K562 (cell line): ENCODE data around the gene CYB5D1. TPM values are rescaled to one million over a fixed set of nuclear protein-coding genes. Genes with fewer than 3 reads are reported as not detected.
A peak's percentile ranks its signal among the peaks of the same experiment; 100 is the strongest.

ENCODE experiments used
- ATAC-seq: fragments of 200-7000 bp; cut with Tn5 transposase; 3 replicates; pipeline ENCODE4 v1.9.1; 2020; ENCODE audit warnings: moderate library complexity
- BruUV-seq: library from RNA; stranded (reverse); fragments of 400-500 nt; replicated peaks from 2 replicates; lab custom pipeline; 2021; lab: Mats Ljungman, UMichigan
- CTCF ChIA-PET: fragments of 300-600 bp; formaldehyde crosslinking; extraction: SDS; loops from one replicate; lab custom pipeline; 2021; ENCODE audit warnings: low intra/inter-chr PET ratio; lab: Yijun Ruan, JAX
- POLR2A ChIA-PET: fragments of 300-600, 350-650 bp; sonication (Branson Sonifier 250); formaldehyde crosslinking; extraction: SDS; loops from one replicate; lab custom pipeline; 2021; ENCODE audit warnings: antibody characterized with exemption, inconsistent platforms; lab: Yijun Ruan, JAX
- DNase-seq, 4 experiments: peaks; one replicate each; pipeline versions ENCODE4 v3.0.0 to v3.0.0-alpha.2; 2011 to 2018; ENCODE audit warnings: low spot score in 3 of 4, mixed read lengths in 3 of 4; ENCODE audit errors: extremely low read depth in 1 of 4
- FAIRE-seq: peaks from 2 replicates; lab custom pipeline; 2011; peaks lifted over from hg19 to GRCh38; lab: Jason Lieb, UNC
- H2AFZ ChIP-seq: 2 replicates; pipeline ENCODE4 v1.6.0; 2011; ENCODE audit warnings: low read depth, low read length, control low read depth, inconsistent platforms
- H3K27ac ChIP-seq: fragments of 200-600 bp; 3 replicates; pipeline ENCODE4 v1.8.0; 2011; ENCODE audit warnings: low read depth, mild to moderate bottlenecking, control low read depth, inconsistent platforms, low read length, moderate library complexity, mixed read lengths; ENCODE audit errors: extremely low read depth
- H3K27me3 ChIP-seq, 2 experiments: fragments of 300-600 bp in 1 of 2; 2 replicates in 1 of 2; 3 replicates in 1 of 2; pipeline versions ENCODE4 v1.6.0 to v1.8.0; 2011; ENCODE audit warnings: inconsistent platforms in 2 of 2, low read length in 2 of 2, mild to moderate bottlenecking in 1 of 2, mixed read lengths in 1 of 2, moderate library complexity in 1 of 2; ENCODE audit not compliant: control insufficient read depth in 2 of 2, insufficient read depth in 2 of 2
- H3K36me3 ChIP-seq: fragments of 300-600 bp; 3 replicates; pipeline ENCODE4 v1.8.0; 2011; ENCODE audit warnings: mild to moderate bottlenecking, low read length, inconsistent platforms; ENCODE audit not compliant: control insufficient read depth, insufficient read depth
- H3K4me1 ChIP-seq, 2 experiments: fragments of 200-600 bp in 1 of 2; replicated peaks in 1 of 2; 2 replicates in 1 of 2; 3 replicates in 1 of 2; pipeline versions ENCODE4 v1.5.1 to v1.8.0; 2011; ENCODE audit warnings: inconsistent platforms in 2 of 2, low read length in 2 of 2, mild to moderate bottlenecking in 1 of 2, mixed read lengths in 1 of 2, moderate library complexity in 1 of 2; ENCODE audit not compliant: control insufficient read depth in 2 of 2, insufficient read depth in 2 of 2
- H3K4me2 ChIP-seq: 2 replicates; pipeline ENCODE4 v1.6.1; 2011; ENCODE audit warnings: low read length, control low read depth, inconsistent platforms, mixed read lengths; ENCODE audit not compliant: insufficient read depth
- H3K4me3 ChIP-seq: fragments of 200-600 bp; sonication (generic), shearing (Covaris generic); 2 replicates; pipeline ENCODE4 v1.5.1; 2016; ENCODE audit warnings: control low read depth, inconsistent platforms
- H3K79me2 ChIP-seq: fragments of 200-600 bp; 3 replicates; pipeline ENCODE4 v1.8.0; 2011; ENCODE audit warnings: low read length, inconsistent platforms; ENCODE audit not compliant: control insufficient read depth, insufficient read depth
- H3K9ac ChIP-seq, 2 experiments: 2 replicates each; pipeline versions ENCODE4 v1.6.0 to v1.6.1; 2011; ENCODE audit warnings: low read depth in 2 of 2, low read length in 2 of 2, control low read depth in 1 of 2, inconsistent platforms in 1 of 2, mild to moderate bottlenecking in 1 of 2, mixed read lengths in 1 of 2; ENCODE audit not compliant: insufficient read depth in 1 of 2
- H3K9me1 ChIP-seq: one replicate; pipeline ENCODE4 v1.6.0; 2011; ENCODE audit warnings: inconsistent platforms, mild to moderate bottlenecking, low read length, moderate library complexity; ENCODE audit not compliant: control insufficient read depth, insufficient read depth
- H3K9me3 ChIP-seq: replicated peaks from 2 replicates; pipeline ENCODE4 v1.5.1; 2011; ENCODE audit warnings: low read depth, low read length, inconsistent platforms; ENCODE audit not compliant: control insufficient read depth, insufficient read depth
- H4K20me1 ChIP-seq: replicated peaks from 2 replicates; pipeline ENCODE4 v1.6.1; 2011; ENCODE audit warnings: low read length, inconsistent platforms, mixed read lengths; ENCODE audit not compliant: control insufficient read depth, insufficient read depth
- NR4A1 ChIP-seq, 2 experiments: fragments of 250-450 bp in 1 of 2; fragments of 450-650 bp in 1 of 2; sonication (Bioruptor Pico) in 1 of 2; IDR thresholded peaks; 2 replicates each; pipeline versions ENCODE4 v1.4.0 to v1.6.1; 2016 to 2020; ENCODE audit warnings: mild to moderate bottlenecking in 2 of 2, missing compliant biosample characterization in 1 of 2, missing genetic modification characterization in 1 of 2, moderate library complexity in 1 of 2
- POLR2G ChIP-seq: fragments of 200-400 bp; formaldehyde crosslinking; IDR thresholded peaks from 2 replicates; pipeline ENCODE4 v1.6.1; 2017; ENCODE audit warnings: low read depth, mild to moderate bottlenecking, antibody characterized with exemption, low read length, moderate library complexity
- RBFOX2 ChIP-seq: fragments of 200-400 bp; formaldehyde crosslinking; IDR thresholded peaks from 2 replicates; pipeline ENCODE4 v1.6.1; 2017; ENCODE audit warnings: low read depth, mild to moderate bottlenecking, low read length, moderate library complexity
- RBM22 ChIP-seq: fragments of 200-400 bp; formaldehyde crosslinking; IDR thresholded peaks from 2 replicates; pipeline ENCODE4 v1.6.1; 2018; ENCODE audit warnings: low read length, low read depth; ENCODE audit not compliant: poor library complexity, severe bottlenecking
- ZBTB33 ChIP-seq: sonication (generic); formaldehyde crosslinking; IDR thresholded peaks from 2 replicates; pipeline ENCODE4 v1.8.1; 2023; ENCODE audit warnings: mild to moderate bottlenecking, missing genetic modification reagents
- WGBS: fragments of 100-300 bp; shearing (Covaris generic); methylation state at CpG from one replicate; pipeline ENCODE4 v1.1.6; 2016; ENCODE audit warnings: low coverage, mixed read lengths; ENCODE audit not compliant: insufficient coverage; ENCODE audit errors: missing lambda C conversion rate; 5-methylcytosine and 5-hydroxymethylcytosine counted together
- in situ Hi-C: fragments of 300-500 bp; cut with MboI; formaldehyde crosslinking; loops from 4 replicates; pipeline ENCODE4 v1.15.0; 2018; ENCODE audit warnings: inconsistent platforms, mixed read lengths
- intact Hi-C: fragments of 100-400 bp; cut with micrococcal nuclease; formaldehyde crosslinking; loops from 2 replicates; pipeline ENCODE4 v1.14.2; 2022
- polyA plus RNA-seq, 8 experiments: library from polyadenylated mRNA; depleted of rRNA in 4 of 8; stranded (reverse) in 5 of 8; unstranded in 3 of 8; fragments of >200 nt; fragmentation: Nextera tagmentation in 2 of 8; fragmentation: Illumina TruSeq in 1 of 8; extraction: Ambion mirVana in 2 of 8; extraction: Trizol in 1 of 8; gene quantifications; 2 replicates each; pipeline versions ENCODE4 v1.2.1 to v1.2.3, GENCODE V29; 2011 to 2014; ENCODE audit warnings: inconsistent platforms in 1 of 8, missing spikeins in 1 of 8
- total RNA-seq, 7 experiments: library from RNA; depleted of rRNA in 6 of 7; stranded (reverse); fragments of >200 nt in 6 of 7; fragmentation: Illumina TruSeq in 2 of 7; extraction: Trizol in 2 of 7; gene quantifications; 2 replicates each; pipeline versions ENCODE4 v1.2.1 to v1.2.3, GENCODE V29; 2011 to 2021; ENCODE audit warnings: low replicate concordance in 1 of 7

CYB5D1 gene
- total and polyA plus RNA-seq, 9 of the 15 experiments (the other 6 are each of a cell fraction or from before 2014, with no cell fraction given), result 2.4 to 7.9 (median 5.7) TPM

DNA sequence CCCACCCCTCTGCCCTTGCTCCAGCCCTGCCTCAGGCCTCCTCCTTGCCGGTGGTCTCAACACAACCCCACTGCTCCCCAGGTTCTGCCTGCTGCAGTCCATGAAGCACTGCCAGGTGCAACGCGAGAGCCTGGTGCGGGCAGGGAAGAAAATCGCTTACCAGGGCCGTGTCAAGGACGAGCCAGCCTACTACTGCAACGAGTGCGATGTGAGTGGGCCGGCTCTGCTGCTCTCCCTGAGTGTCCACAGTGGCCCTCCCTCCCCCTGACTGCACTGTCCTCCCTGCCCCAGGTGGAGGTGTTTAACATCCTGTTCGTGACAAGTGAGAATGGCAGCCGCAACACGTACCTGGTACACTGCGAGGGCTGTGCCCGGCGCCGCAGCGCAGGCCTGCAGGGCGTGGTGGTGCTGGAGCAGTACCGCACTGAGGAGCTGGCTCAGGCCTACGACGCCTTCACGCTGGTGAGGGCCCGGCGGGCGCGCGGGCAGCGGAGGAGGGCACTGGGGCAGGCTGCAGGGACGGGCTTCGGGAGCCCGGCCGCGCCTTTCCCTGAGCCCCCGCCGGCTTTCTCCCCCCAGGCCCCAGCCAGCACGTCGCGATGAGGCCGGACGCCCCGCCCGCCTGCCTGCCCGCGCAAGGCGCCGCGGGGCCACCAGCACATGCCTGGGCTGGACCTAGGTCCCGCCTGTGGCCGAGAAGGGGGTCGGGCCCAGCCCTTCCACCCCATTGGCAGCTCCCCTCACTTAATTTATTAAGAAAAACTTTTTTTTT lies 4.7 kb upstream of the CYB5D1 start:
- peak; percentile 78 for TF ChIP-seq ZBTB33 (CRISPR knock-in tag)
- no peak for TF ChIP-seq NR4A1 (CRISPR knock-in tag; IDR thresholded peaks at IDR 0.05)
- TF ChIP-seq NR4A1 (tag; IDR thresholded peaks at IDR 0.05), result no peak
- peak; percentile 62 for TF ChIP-seq RBM22
- TF ChIP-seq POLR2G, result peak; percentile 72
- peak; percentile 54; the same call in 1 of the 2 replicates for TF ChIP-seq RBFOX2
- TF ChIP-seq, all 486 proteins: peak for 4
- Histone ChIP-seq H3K27me3 (no peaks in the 10 kb centered on the region), H3K9me1 (no peaks in the 10 kb centered on the region), H3K9ac (no peak overlapping the region), H2AFZ (no peak overlapping the region), H3K9me3 (no peaks in the 10 kb centered on the region), H3K36me3 (peaks cover 46% of the 10 kb centered on the region; the same call in 2 of the 3 replicates), H3K27ac (no peak overlapping the region), H3K79me2 (peaks cover 6% of the 10 kb centered on the region; the same call in 1 of the 3 replicates), H3K4me3 (no peak overlapping the region), H3K4me2 (no peak overlapping the region), H4K20me1 (no peaks in the 10 kb centered on the region), H3K4me1 (peaks cover 5 to 46% of the 10 kb centered on the region in 2 experiments; a peak in 3 of 5 replicates)
- DNase-seq (no peak), FAIRE-seq (no peak), ATAC-seq (no peak)
- WGBS, result 92% methylated on average over 22 of the region's 51 CpGs
- POLR2A ChIA-PET, result interaction anchor here (0.7 kb wide), 1 partner anchor 60 kb away, joined by 3 read pairs; no protein-coding TSS in a partner anchor
- CTCF ChIA-PET, result no interaction called here
- no TSS peak for BruUV-seq
- in situ Hi-C loops (no loop called here), intact Hi-C loops (loop anchor here (10.0 kb wide), 1 partner anchor 108 kb away; no protein-coding TSS in a partner anchor)
